Activated naive CD8-positive, alpha-beta T cell treated with anti-CD3 and anti-CD28 coated beads for 36 hours (primary cell): ENCODE measurements around the gene LRP1B. TPM values are rescaled to one million over a fixed set of nuclear protein-coding genes. Genes with fewer than 3 reads are reported as not detected.
A peak's percentile ranks its signal among the peaks of the same experiment; 100 is the strongest.

ENCODE experiments used
- DNase-seq: peaks from one replicate; pipeline ENCODE4 v3.0.0; 2021
- H3K27ac Mint-ChIP-seq: one replicate; pipeline ENCODE4 v1.8.0; 2022; ENCODE audit warnings: mild to moderate bottlenecking, moderate library complexity, mixed read lengths
- H3K27me3 Mint-ChIP-seq: one replicate; pipeline ENCODE4 v1.8.0; 2022; ENCODE audit warnings: mild to moderate bottlenecking, mixed read lengths
- H3K36me3 Mint-ChIP-seq: one replicate; pipeline ENCODE4 v1.8.0; 2021; ENCODE audit warnings: mild to moderate bottlenecking, mixed read lengths
- H3K4me1 Mint-ChIP-seq: one replicate; pipeline ENCODE4 v1.8.0; 2021; ENCODE audit warnings: mixed read lengths
- H3K4me3 Mint-ChIP-seq: one replicate; pipeline ENCODE4 v1.8.0; 2022; ENCODE audit warnings: mild to moderate bottlenecking, moderate library complexity, mixed read lengths
- H3K9me3 Mint-ChIP-seq: one replicate; pipeline ENCODE4 v1.8.0; 2022; ENCODE audit warnings: mixed read lengths
- total RNA-seq, 2 experiments: library from RNA; stranded (reverse); gene quantifications; one replicate each; pipeline ENCODE4 v1.2.3, GENCODE V29; 2021

LRP1B gene
- total RNA-seq, 2 experiments from 2014 or later, result not detected

GRCh38 chr2:141930803-141931202 lies 200.0 kb downstream of the LRP1B start:
- H3K4me1 Mint-ChIP-seq, result no peaks in the 10 kb centered on the region
- no peak for DNase-seq
- H3K36me3 Mint-ChIP-seq, result no peaks in the 10 kb centered on the region
- H3K27me3 Mint-ChIP-seq, result no peaks in the 10 kb centered on the region
- no peak overlapping the region for H3K27ac Mint-ChIP-seq
- H3K4me3 Mint-ChIP-seq, result no peak overlapping the region
- peaks cover 7% of the 10 kb centered on the region for H3K9me3 Mint-ChIP-seq

GRCh38 chr2:141929331-141930252 lies 201.2 kb downstream of the LRP1B start:
- DNase-seq, result no peak
- Mint-ChIP-seq H3K9me3 (peaks cover 7% of the 10 kb centered on the region), H3K27me3 (no peaks in the 10 kb centered on the region), H3K4me3 (no peak overlapping the region), H3K4me1 (no peaks in the 10 kb centered on the region), H3K27ac (no peak overlapping the region), H3K36me3 (no peaks in the 10 kb centered on the region)

- no peaks in the 10 kb centered on the region for H3K27me3 Mint-ChIP-seq
- peaks cover 5% of the 10 kb centered on the region for H3K9me3 Mint-ChIP-seq
- no peak overlapping the region for H3K27ac Mint-ChIP-seq
- no peaks in the 10 kb centered on the region for H3K36me3 Mint-ChIP-seq
- no peak overlapping the region for H3K4me3 Mint-ChIP-seq
- DNase-seq, result no peak
- no peaks in the 10 kb centered on the region for H3K4me1 Mint-ChIP-seq
These were observed 202.3 kb downstream of the LRP1B start for GRCh38 chr2:141928476-141928875.

- DNase-seq, result no peak
- H3K4me3 Mint-ChIP-seq, result no peak overlapping the region
- H3K27ac Mint-ChIP-seq, result no peak overlapping the region
- peaks cover 5% of the 10 kb centered on the region for H3K9me3 Mint-ChIP-seq
- no peaks in the 10 kb centered on the region for H3K27me3 Mint-ChIP-seq
- H3K4me1 Mint-ChIP-seq, result no peaks in the 10 kb centered on the region
- H3K36me3 Mint-ChIP-seq, result no peaks in the 10 kb centered on the region
These were observed 203.3 kb downstream of the LRP1B start for GRCh38 chr2:141927536-141927935.

- no peak overlapping the region for H3K4me3 Mint-ChIP-seq
- no peaks in the 10 kb centered on the region for H3K36me3 Mint-ChIP-seq
- H3K4me1 Mint-ChIP-seq, result no peaks in the 10 kb centered on the region
- H3K27ac Mint-ChIP-seq, result no peak overlapping the region
- H3K27me3 Mint-ChIP-seq, result no peaks in the 10 kb centered on the region
- peaks cover 3% of the 10 kb centered on the region for H3K9me3 Mint-ChIP-seq
- no peak for DNase-seq
These were observed 205.3 kb downstream of the LRP1B start for GRCh38 chr2:141925511-141925910.

- Mint-ChIP-seq H3K36me3 (no peaks in the 10 kb centered on the region), H3K4me3 (no peak overlapping the region), H3K9me3 (peaks cover 3% of the 10 kb centered on the region), H3K27ac (no peak overlapping the region), H3K27me3 (no peaks in the 10 kb centered on the region), H3K4me1 (no peaks in the 10 kb centered on the region)
- DNase-seq, result no peak
These were observed 207.2 kb downstream of the LRP1B start for GRCh38 chr2:141923657-141924056.

GRCh38 chr2:141911485-141912066 lies 219.2 kb downstream of the LRP1B start:
- DNase-seq, result peak; percentile 0
- H3K36me3 Mint-ChIP-seq, result no peaks in the 10 kb centered on the region
- no peaks in the 10 kb centered on the region for H3K27me3 Mint-ChIP-seq
- H3K9me3 Mint-ChIP-seq, result peaks cover 10% of the 10 kb centered on the region
- no peaks in the 10 kb centered on the region for H3K4me1 Mint-ChIP-seq
- no peak overlapping the region for H3K4me3 Mint-ChIP-seq
- H3K27ac Mint-ChIP-seq, result no peak overlapping the region

GRCh38 chr2:141906678-141907077 lies 224.1 kb downstream of the LRP1B start:
- Mint-ChIP-seq H3K36me3 (no peaks in the 10 kb centered on the region), H3K4me1 (no peaks in the 10 kb centered on the region), H3K27ac (no peak overlapping the region), H3K9me3 (no peaks in the 10 kb centered on the region), H3K27me3 (no peaks in the 10 kb centered on the region), H3K4me3 (no peak overlapping the region)
- DNase-seq, result no peak

GRCh38 chr2:141900826-141901225 lies 230.0 kb downstream of the LRP1B start:
- peaks cover 1% of the 10 kb centered on the region for H3K9me3 Mint-ChIP-seq
- DNase-seq, result no peak
- no peaks in the 10 kb centered on the region for H3K4me1 Mint-ChIP-seq
- H3K36me3 Mint-ChIP-seq, result no peaks in the 10 kb centered on the region
- no peak overlapping the region for H3K4me3 Mint-ChIP-seq
- no peaks in the 10 kb centered on the region for H3K27me3 Mint-ChIP-seq
- no peak overlapping the region for H3K27ac Mint-ChIP-seq

- Mint-ChIP-seq H3K4me3 (no peak overlapping the region), H3K36me3 (no peaks in the 10 kb centered on the region), H3K9me3 (peaks cover 1% of the 10 kb centered on the region), H3K27me3 (no peaks in the 10 kb centered on the region), H3K4me1 (no peaks in the 10 kb centered on the region), H3K27ac (no peak overlapping the region)
- no peak for DNase-seq
These were observed 231.1 kb downstream of the LRP1B start for GRCh38 chr2:141899740-141900139.

GRCh38 chr2:141889788-141890187 lies 241.0 kb downstream of the LRP1B start:
- H3K9me3 Mint-ChIP-seq, result peaks cover 6% of the 10 kb centered on the region
- no peaks in the 10 kb centered on the region for H3K27me3 Mint-ChIP-seq
- H3K4me3 Mint-ChIP-seq, result no peak overlapping the region
- H3K36me3 Mint-ChIP-seq, result no peaks in the 10 kb centered on the region
- no peaks in the 10 kb centered on the region for H3K4me1 Mint-ChIP-seq
- H3K27ac Mint-ChIP-seq, result no peak overlapping the region
- no peak for DNase-seq

- H3K27me3 Mint-ChIP-seq, result no peaks in the 10 kb centered on the region
- no peaks in the 10 kb centered on the region for H3K36me3 Mint-ChIP-seq
- no peak overlapping the region for H3K27ac Mint-ChIP-seq
- no peak overlapping the region for H3K4me3 Mint-ChIP-seq
- peaks cover 6% of the 10 kb centered on the region for H3K9me3 Mint-ChIP-seq
- no peak for DNase-seq
- no peaks in the 10 kb centered on the region for H3K4me1 Mint-ChIP-seq
These were observed 241.7 kb downstream of the LRP1B start for GRCh38 chr2:141888987-141889555.

- no peak for DNase-seq
These were observed 243.5 kb downstream of the LRP1B start for GRCh38 chr2:141887363-141887762.

GRCh38 chr2:141878016-141878415 lies 252.8 kb downstream of the LRP1B start:
- Mint-ChIP-seq H3K36me3 (no peaks in the 10 kb centered on the region), H3K4me1 (no peaks in the 10 kb centered on the region), H3K4me3 (no peak overlapping the region), H3K27me3 (no peaks in the 10 kb centered on the region), H3K27ac (no peak overlapping the region), H3K9me3 (peaks cover 3% of the 10 kb centered on the region)
- DNase-seq, result no peak

More at GRCh38 chr2:141887363-141887762, 243.5 kb downstream of the LRP1B start:
- H3K36me3 Mint-ChIP-seq, result no peaks in the 10 kb centered on the region
- no peak overlapping the region for H3K27ac Mint-ChIP-seq
- H3K4me3 Mint-ChIP-seq, result no peak overlapping the region
- no peaks in the 10 kb centered on the region for H3K27me3 Mint-ChIP-seq
- peaks cover 4% of the 10 kb centered on the region for H3K9me3 Mint-ChIP-seq
- H3K4me1 Mint-ChIP-seq, result no peaks in the 10 kb centered on the region

GRCh38 chr2:141871913-141872634 lies 258.7 kb downstream of the LRP1B start:
- no peak overlapping the region for H3K4me3 Mint-ChIP-seq
- no peaks in the 10 kb centered on the region for H3K4me1 Mint-ChIP-seq
- H3K27ac Mint-ChIP-seq, result no peak overlapping the region
- peaks cover 9% of the 10 kb centered on the region for H3K9me3 Mint-ChIP-seq
- H3K27me3 Mint-ChIP-seq, result no peaks in the 10 kb centered on the region
- no peaks in the 10 kb centered on the region for H3K36me3 Mint-ChIP-seq
- DNase-seq, result no peak
